HG03039 (cell line): ENCODE data around the gene PSMC3IP.

Source experiments
- ATAC-seq: cut with Tn5 transposase; IDR thresholded peaks from one replicate; pipeline ENCODE4 v1.9.1; 2021; ENCODE audit warnings: mild to moderate bottlenecking, moderate library complexity; ENCODE audit not compliant: unreplicated experiment

PSMC3IP gene

GRCh38 chr17:42586514-42587230 is 9.1 kb upstream of the PSMC3IP start:
- no peak for ATAC-seq

- no peak for ATAC-seq
Observed at GRCh38 chr17:42585353-42585752, 7.8 kb upstream of the PSMC3IP start.

- no peak for ATAC-seq
Observed at GRCh38 chr17:42584880-42585279, 7.4 kb upstream of the PSMC3IP start.

GRCh38 chr17:42581744-42582270 is 4.3 kb upstream of the PSMC3IP start:
- ATAC-seq = no peak

- no peak for ATAC-seq
Observed at GRCh38 chr17:42579794-42580551, 2.4 kb upstream of the PSMC3IP start.

- no peak for ATAC-seq
Observed at GRCh38 chr17:42578282-42578869, 847 bp upstream of the PSMC3IP start.

- ATAC-seq = no peak
Observed at GRCh38 chr17:42577140-42577531, 393 bp downstream of the PSMC3IP start.

- ATAC-seq = no peak
Observed at GRCh38 chr17:42574463-42574862, 3.1 kb downstream of the PSMC3IP start.

GRCh38 chr17:42573095-42573494 is 4.4 kb downstream of the PSMC3IP start:
- ATAC-seq = no peak

GRCh38 chr17:42571435-42572225 is 5.9 kb downstream of the PSMC3IP start:
- ATAC-seq = no peak

GRCh38 chr17:42568341-42569111 is 9.0 kb downstream of the PSMC3IP start:
- ATAC-seq = no peak

GRCh38 chr17:42566883-42567573 is 10.5 kb downstream of the PSMC3IP start, which contains the start of gene MLX:
Gene MLX, plus strand, starts transcription at chr17:42567100. Its CDS starts 25 bp downstream, at chr17:42567125.
- peak; percentile 43 for ATAC-seq

- no peak for ATAC-seq
Observed at GRCh38 chr17:42566215-42566882, 11.2 kb downstream of the PSMC3IP start.

GRCh38 chr17:42565523-42566214 is 11.9 kb downstream of the PSMC3IP start:
- ATAC-seq = no peak

- ATAC-seq = no peak
Observed at GRCh38 chr17:42564815-42565522, 12.6 kb downstream of the PSMC3IP start.

- ATAC-seq = no peak
Observed at GRCh38 chr17:42563950-42564349, 13.6 kb downstream of the PSMC3IP start.

GRCh38 chr17:42563543-42563942 is 14.0 kb downstream of the PSMC3IP start:
- no peak for ATAC-seq

- ATAC-seq = no peak
Observed at GRCh38 chr17:42563143-42563509, 14.4 kb downstream of the PSMC3IP start.
